Dendritic cell treated with granulocyte-macrophage colony-stimulating factor and Interleukin-4, amounts not matched to agents 40 ng/mL and 50 ng/mL, for 4 days (primary cell): ENCODE data around the gene ATP2B2.

ENCODE experiments used
- H3K27ac Mint-ChIP-seq: one replicate; pipeline ENCODE4 v1.8.0; 2022; ENCODE audit warnings: mild to moderate bottlenecking, mixed read lengths
- H3K27me3 Mint-ChIP-seq: one replicate; pipeline ENCODE4 v1.8.0; 2022; ENCODE audit warnings: mild to moderate bottlenecking, mixed read lengths
- H3K36me3 Mint-ChIP-seq: one replicate; pipeline ENCODE4 v1.8.0; 2022; ENCODE audit warnings: low read depth, mixed read lengths
- H3K4me1 Mint-ChIP-seq: one replicate; pipeline ENCODE4 v1.8.0; 2022; ENCODE audit warnings: low read depth, mixed read lengths
- H3K4me3 Mint-ChIP-seq: one replicate; pipeline ENCODE4 v1.8.0; 2022; ENCODE audit warnings: mild to moderate bottlenecking, moderate library complexity, mixed read lengths
- H3K9me3 Mint-ChIP-seq: one replicate; pipeline ENCODE4 v1.8.0; 2022; ENCODE audit warnings: mixed read lengths
- intact Hi-C: fragments of 100-400 bp; cut with micrococcal nuclease; formaldehyde crosslinking; loops from one replicate; pipeline ENCODE4 v1.15.0; 2022

ATP2B2 gene

DNA sequence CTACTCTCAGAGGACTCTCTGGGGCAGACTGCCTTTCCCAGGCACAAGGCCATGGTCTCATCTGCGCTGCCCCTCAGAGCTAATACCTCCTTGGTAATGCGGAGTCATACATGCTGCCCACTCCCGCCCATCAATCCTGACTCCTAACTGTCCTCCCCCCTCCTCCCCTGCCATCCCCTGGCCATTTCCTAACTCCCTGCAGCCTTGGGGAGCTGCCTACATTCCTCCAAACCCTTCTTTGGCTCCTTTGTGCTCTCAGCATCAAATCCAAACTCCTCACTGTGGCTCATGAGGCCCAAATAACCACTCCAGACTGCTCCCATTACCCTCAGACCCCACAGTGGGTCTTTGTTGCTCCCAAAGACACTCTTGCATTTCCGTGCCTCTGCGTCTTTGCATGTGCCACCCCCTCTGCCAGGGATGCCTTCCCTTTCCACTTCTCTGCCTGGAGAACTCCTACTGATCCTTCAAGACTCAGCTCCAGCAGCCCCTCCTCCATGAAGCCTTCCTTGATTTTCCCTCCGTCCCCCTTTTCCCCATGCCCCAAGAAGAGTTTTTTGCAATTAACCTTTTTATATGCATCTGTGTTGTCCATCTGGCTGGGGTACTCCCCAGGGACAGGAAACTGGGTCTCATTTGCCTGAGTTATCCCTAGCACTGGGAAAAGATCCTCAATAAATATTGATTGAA, 5.5 kb upstream of the ATP2B2 start:
- Mint-ChIP-seq H3K27ac (no peak overlapping the region), H3K4me3 (no peak overlapping the region), H3K9me3 (no peaks in the 10 kb centered on the region), H3K4me1 (no peaks in the 10 kb centered on the region), H3K36me3 (no peaks in the 10 kb centered on the region), H3K27me3 (peaks cover 17% of the 10 kb centered on the region)
- intact Hi-C loops = no loop called here

GRCh38 chr3:10510086-10510742, 4.8 kb upstream of the ATP2B2 start:
- H3K9me3 Mint-ChIP-seq = no peaks in the 10 kb centered on the region
- intact Hi-C loops = no loop called here
- no peak overlapping the region for H3K4me3 Mint-ChIP-seq
- no peaks in the 10 kb centered on the region for H3K36me3 Mint-ChIP-seq
- no peaks in the 10 kb centered on the region for H3K4me1 Mint-ChIP-seq
- H3K27me3 Mint-ChIP-seq = peaks cover 22% of the 10 kb centered on the region
- H3K27ac Mint-ChIP-seq = no peak overlapping the region

GRCh38 chr3:10509325-10509724, 3.9 kb upstream of the ATP2B2 start:
- Mint-ChIP-seq H3K4me3 (no peak overlapping the region), H3K36me3 (no peaks in the 10 kb centered on the region), H3K9me3 (no peaks in the 10 kb centered on the region), H3K4me1 (no peaks in the 10 kb centered on the region), H3K27ac (no peak overlapping the region), H3K27me3 (peaks cover 31% of the 10 kb centered on the region)
- intact Hi-C loops = no loop called here

GRCh38 chr3:10508619-10509260, 3.4 kb upstream of the ATP2B2 start:
- no peak overlapping the region for H3K4me3 Mint-ChIP-seq

GRCh38 chr3:10508235-10508618, 2.8 kb upstream of the ATP2B2 start:
- no peaks in the 10 kb centered on the region for H3K9me3 Mint-ChIP-seq
- no peaks in the 10 kb centered on the region for H3K4me1 Mint-ChIP-seq

More at GRCh38 chr3:10508619-10509260, 3.4 kb upstream of the ATP2B2 start:
- Mint-ChIP-seq H3K9me3 (no peaks in the 10 kb centered on the region), H3K4me1 (no peaks in the 10 kb centered on the region), H3K36me3 (no peaks in the 10 kb centered on the region), H3K27me3 (peaks cover 36% of the 10 kb centered on the region), H3K27ac (no peak overlapping the region)
- intact Hi-C loops = no loop called here

DNA sequence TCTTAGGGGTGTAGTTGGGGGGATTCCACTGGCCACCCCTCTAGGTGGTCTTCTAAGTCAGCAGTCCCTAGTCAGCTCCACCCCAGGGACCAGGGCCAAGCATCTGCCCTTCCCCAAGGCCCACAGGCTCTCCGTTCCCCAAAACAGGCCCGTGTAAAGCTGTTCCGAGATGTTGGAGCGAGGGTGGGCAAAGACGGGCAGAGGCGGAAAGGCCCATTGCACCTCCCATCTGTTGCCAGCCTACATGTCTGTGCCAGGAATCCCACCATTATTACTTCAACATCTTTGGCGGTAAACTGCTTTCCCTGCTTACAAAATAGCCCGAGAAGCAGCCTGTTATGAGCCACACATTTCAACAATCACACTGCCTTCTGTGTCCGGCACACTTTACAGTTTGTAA, 1.9 kb upstream of the ATP2B2 start:
- no peak overlapping the region for H3K4me3 Mint-ChIP-seq
- H3K27me3 Mint-ChIP-seq = peaks cover 42% of the 10 kb centered on the region
- intact Hi-C loops = no loop called here
- no peaks in the 10 kb centered on the region for H3K9me3 Mint-ChIP-seq
- no peak overlapping the region for H3K27ac Mint-ChIP-seq
- no peaks in the 10 kb centered on the region for H3K4me1 Mint-ChIP-seq
- H3K36me3 Mint-ChIP-seq = no peaks in the 10 kb centered on the region

More at GRCh38 chr3:10508235-10508618, 2.8 kb upstream of the ATP2B2 start:
- no peak overlapping the region for H3K4me3 Mint-ChIP-seq
- no peak overlapping the region for H3K27ac Mint-ChIP-seq
- intact Hi-C loops = no loop called here
- peaks cover 40% of the 10 kb centered on the region for H3K27me3 Mint-ChIP-seq
- no peaks in the 10 kb centered on the region for H3K36me3 Mint-ChIP-seq

DNA sequence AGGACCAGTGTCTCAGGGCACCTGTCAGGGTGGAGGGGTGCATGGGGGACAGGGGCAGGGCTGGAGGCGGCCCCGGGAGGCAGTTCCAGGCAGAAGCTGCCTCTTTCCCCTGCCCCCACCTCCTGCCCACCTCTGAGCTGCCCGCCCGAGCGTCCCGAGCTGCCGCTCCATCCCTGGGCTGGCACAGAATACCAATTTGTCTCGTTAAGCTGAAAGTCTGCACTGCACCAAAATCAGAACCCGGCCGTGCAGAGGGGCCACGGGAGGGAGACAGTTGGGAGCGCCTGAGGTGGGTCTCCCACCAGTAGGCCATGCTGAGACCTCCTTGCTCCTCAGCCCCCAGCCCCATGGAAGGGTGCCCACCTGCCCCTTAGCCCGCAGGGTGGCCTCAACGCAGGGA, 1.3 kb upstream of the ATP2B2 start:
- no peaks in the 10 kb centered on the region for H3K4me1 Mint-ChIP-seq
- no peak overlapping the region for H3K27ac Mint-ChIP-seq
- intact Hi-C loops = no loop called here
- H3K9me3 Mint-ChIP-seq = no peaks in the 10 kb centered on the region
- H3K4me3 Mint-ChIP-seq = no peak overlapping the region
- no peaks in the 10 kb centered on the region for H3K36me3 Mint-ChIP-seq
- peaks cover 42% of the 10 kb centered on the region for H3K27me3 Mint-ChIP-seq

GRCh38 chr3:10505791-10506585, 602 bp upstream of the ATP2B2 start:
- Mint-ChIP-seq H3K4me1 (no peaks in the 10 kb centered on the region), H3K36me3 (no peaks in the 10 kb centered on the region), H3K27me3 (peaks cover 42% of the 10 kb centered on the region), H3K9me3 (no peaks in the 10 kb centered on the region), H3K4me3 (no peak overlapping the region), H3K27ac (no peak overlapping the region)
- intact Hi-C loops = no loop called here

GRCh38 chr3:10504171-10505049, 976 bp downstream of the ATP2B2 start:
- no peaks in the 10 kb centered on the region for H3K9me3 Mint-ChIP-seq
- peaks cover 42% of the 10 kb centered on the region for H3K27me3 Mint-ChIP-seq
- H3K4me1 Mint-ChIP-seq = no peaks in the 10 kb centered on the region
- H3K36me3 Mint-ChIP-seq = no peaks in the 10 kb centered on the region
- H3K27ac Mint-ChIP-seq = no peak overlapping the region
- intact Hi-C loops = no loop called here
- no peak overlapping the region for H3K4me3 Mint-ChIP-seq

DNA sequence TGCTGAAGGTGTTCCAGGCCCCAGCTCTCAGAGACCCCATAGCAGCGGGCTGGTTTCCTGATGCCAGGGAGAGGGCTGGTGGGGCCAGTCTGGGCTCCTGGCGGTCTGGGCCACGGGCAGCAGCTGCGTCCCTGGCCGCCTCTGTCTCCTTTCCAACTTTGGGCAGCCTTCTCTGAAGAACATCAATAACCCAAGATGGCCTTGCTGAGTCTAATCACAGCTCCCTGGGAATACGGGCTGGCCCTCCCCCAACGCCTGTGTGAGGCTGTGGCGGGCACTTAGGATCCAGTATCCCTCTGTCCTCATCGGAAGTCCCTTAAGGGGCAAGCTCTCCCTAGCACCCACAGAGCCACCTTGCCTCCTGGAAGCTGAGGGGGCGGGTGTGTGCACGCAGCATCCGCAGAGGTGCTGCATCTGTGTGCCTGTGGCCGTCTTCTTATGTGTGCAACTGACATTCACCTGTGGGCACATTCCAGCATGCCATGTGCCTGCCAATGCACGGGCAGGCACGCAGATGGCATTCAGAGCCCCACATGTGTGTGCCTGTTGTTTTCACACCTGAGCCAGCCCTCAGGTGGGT, 2.1 kb downstream of the ATP2B2 start:
- intact Hi-C loops = no loop called here
- Mint-ChIP-seq H3K9me3 (no peaks in the 10 kb centered on the region), H3K36me3 (no peaks in the 10 kb centered on the region), H3K27me3 (peaks cover 39% of the 10 kb centered on the region), H3K4me1 (no peaks in the 10 kb centered on the region), H3K27ac (no peak overlapping the region), H3K4me3 (no peak overlapping the region)

- Mint-ChIP-seq H3K4me3 (no peak overlapping the region), H3K9me3 (no peaks in the 10 kb centered on the region), H3K27ac (no peak overlapping the region), H3K36me3 (no peaks in the 10 kb centered on the region), H3K27me3 (peaks cover 39% of the 10 kb centered on the region), H3K4me1 (no peaks in the 10 kb centered on the region)
- intact Hi-C loops = no loop called here
These were observed 3.1 kb downstream of the ATP2B2 start for GRCh38 chr3:10502185-10502880.

- intact Hi-C loops = no loop called here
- no peaks in the 10 kb centered on the region for H3K9me3 Mint-ChIP-seq
- no peak overlapping the region for H3K4me3 Mint-ChIP-seq
- H3K36me3 Mint-ChIP-seq = no peaks in the 10 kb centered on the region
- H3K27ac Mint-ChIP-seq = no peak overlapping the region
- H3K4me1 Mint-ChIP-seq = no peaks in the 10 kb centered on the region
- peaks cover 32% of the 10 kb centered on the region for H3K27me3 Mint-ChIP-seq
These were observed 3.7 kb downstream of the ATP2B2 start for GRCh38 chr3:10501664-10502052.
